Breast epithelium (tissue), 4 donors: ENCODE measurements around the gene CCDC138. TPM values are rescaled to one million over a fixed set of nuclear protein-coding genes. Genes with fewer than 3 reads are reported as not detected.

ENCODE experiments used
- DNase-seq, 2 donors: peaks; one replicate each; pipeline ENCODE4 v3.0.0-alpha.2; 2019; ENCODE audit warnings: low spot score in 2 of 2
- H3K27ac ChIP-seq, 2 donors: fragments of 200-600 bp; sonication (generic) in 1 of 2; one replicate each; pipeline ENCODE4 v1.5.1; 2016 to 2019; ENCODE audit warnings: mild to moderate bottlenecking in 1 of 2
- H3K27me3 ChIP-seq, 2 donors: fragments of 200-600 bp; sonication (generic) in 1 of 2; one replicate each; pipeline versions ENCODE4 v1.5.1 to v1.6.0; 2017 to 2019; ENCODE audit warnings: control low read depth in 1 of 2, mild to moderate bottlenecking in 1 of 2
- H3K36me3 ChIP-seq: fragments of 200-600 bp; one replicate; pipeline ENCODE4 v1.5.1; 2019
- H3K4me1 ChIP-seq, 2 donors: fragments of 200-600 bp; sonication (generic); one replicate each; pipeline ENCODE4 v1.5.1; 2016 to 2019; ENCODE audit warnings: control low read depth in 1 of 2
- H3K4me3 ChIP-seq, 3 donors: fragments of 200-600 bp; sonication (generic); 1 replicate in 2 of 3; 2 replicates in 1 of 3; pipeline ENCODE4 v1.5.1; 2016 to 2019; ENCODE audit warnings: mild to moderate bottlenecking in 3 of 3, moderate library complexity in 2 of 3
- H3K9me3 ChIP-seq, 2 donors: fragments of 200-600 bp; sonication (generic) in 1 of 2; one replicate each; pipeline ENCODE4 v1.5.1; 2016 to 2019; ENCODE audit warnings: control low read depth in 1 of 2
- CTCF ChIP-seq, 3 donors: fragments of 450-650 bp; IDR thresholded peaks; one replicate each; pipeline ENCODE4 v1.5.1; 2016 to 2017; ENCODE audit warnings: antibody characterized with exemption in 3 of 3, mild to moderate bottlenecking in 3 of 3, moderate library complexity in 3 of 3
- POLR2A ChIP-seq: fragments of 450-650 bp; IDR thresholded peaks from one replicate; pipeline ENCODE4 v1.6.1; 2016; ENCODE audit warnings: antibody characterized with exemption, mild to moderate bottlenecking, moderate library complexity
- POLR2AphosphoS5 ChIP-seq, 3 donors: sonication (generic); formaldehyde crosslinking; IDR thresholded peaks; one replicate each; pipeline ENCODE4 v1.6.1; 2017; ENCODE audit warnings: antibody characterized with exemption in 3 of 3
- intact Hi-C: fragments of 100-400 bp; cut with DNase I; formaldehyde crosslinking; loops from one replicate; pipeline ENCODE4 v1.15.1; 2023; ENCODE audit warnings: low total_unique reads
- total RNA-seq, 3 donors: library from RNA; depleted of rRNA; stranded (reverse); fragments of >200 nt; gene quantifications; one replicate each; pipeline ENCODE4 v1.1.0, GENCODE V29; 2016

Gene CCDC138
- total RNA-seq, 3 donors from 2014 or later: 2.1 to 13.5 (median 5.2) TPM

GRCh38 chr2:108925286-108925685 is 138.7 kb downstream of the CCDC138 start:
- Histone ChIP-seq H3K36me3 (no peaks in the 10 kb centered on the region), H3K9me3 (no peaks in the 10 kb centered on the region), H3K4me3 (no peak overlapping the region), H3K4me1 (peaks cover 0 to 10% of the 10 kb centered on the region in 2 donors), H3K27me3 (no peaks in the 10 kb centered on the region), H3K27ac (no peak overlapping the region)
- DNase-seq: no peak
- intact Hi-C loops: no loop called here
- TF ChIP-seq POLR2A (no peak), CTCF (IDR thresholded peaks at IDR 0.05) (no peak), POLR2AphosphoS5 (IDR thresholded peaks at IDR 0.05) (no peak)

GRCh38 chr2:108925735-108926134 is 139.2 kb downstream of the CCDC138 start:
- TF ChIP-seq CTCF (IDR thresholded peaks at IDR 0.05): no peak
- no peak for TF ChIP-seq POLR2A
- TF ChIP-seq POLR2AphosphoS5 (IDR thresholded peaks at IDR 0.05): no peak
- Histone ChIP-seq H3K27ac (peak overlapping the region; percentile 52 to 71), H3K27me3 (no peaks in the 10 kb centered on the region), H3K4me1 (peaks cover 0 to 10% of the 10 kb centered on the region in 2 donors), H3K9me3 (no peaks in the 10 kb centered on the region), H3K36me3 (no peaks in the 10 kb centered on the region), H3K4me3 (no peak overlapping the region)
- intact Hi-C loops: no loop called here
- DNase-seq: no peak

Other genes starting within 250 kb of the CCDC138 start
- gene RANBP2, start 67.3 kb upstream of the CCDC138 start, total RNA-seq: 100 to 1,000 TPM in 1 of 3 donors, 10 to 100 TPM in 2; 78.1 to 131 (median 91.1) TPM
- gene EDAR, start 202.4 kb downstream of the CCDC138 start, total RNA-seq: under 1 TPM in 1 of 3 donors, not detected in 2; 0.29 TPM